NCI-H1930 (cell line): ENCODE data around the gene STARD4.

Experiments
- DNase-seq, 2 experiments: peaks; one replicate each; lab custom pipeline; 2025; lab: John Stamatoyannopoulos, UW

STARD4 gene

GRCh38 chr5:111472096-111472495, 40.2 kb downstream of the STARD4 start:
- no peak for DNase-seq

DNA sequence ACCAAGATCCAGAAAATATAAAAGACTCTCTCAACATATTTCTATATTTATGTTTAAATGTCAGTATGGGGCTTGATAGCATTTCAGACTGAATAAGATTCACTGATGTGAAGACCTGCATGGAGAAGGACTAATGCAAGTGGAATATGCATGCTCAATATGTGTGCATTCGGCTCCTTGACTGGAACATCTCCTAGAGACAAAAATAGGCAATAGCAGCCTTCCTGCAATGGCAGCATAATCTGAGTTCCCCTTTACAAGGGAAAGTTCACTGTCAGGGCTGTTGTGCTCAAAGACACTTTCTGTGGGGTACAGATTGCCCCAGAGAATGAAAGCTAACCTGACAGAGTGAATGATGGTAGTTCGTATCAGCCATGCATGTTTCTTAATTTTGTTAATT, 42.4 kb downstream of the STARD4 start:
- DNase-seq, result no peak

DNA sequence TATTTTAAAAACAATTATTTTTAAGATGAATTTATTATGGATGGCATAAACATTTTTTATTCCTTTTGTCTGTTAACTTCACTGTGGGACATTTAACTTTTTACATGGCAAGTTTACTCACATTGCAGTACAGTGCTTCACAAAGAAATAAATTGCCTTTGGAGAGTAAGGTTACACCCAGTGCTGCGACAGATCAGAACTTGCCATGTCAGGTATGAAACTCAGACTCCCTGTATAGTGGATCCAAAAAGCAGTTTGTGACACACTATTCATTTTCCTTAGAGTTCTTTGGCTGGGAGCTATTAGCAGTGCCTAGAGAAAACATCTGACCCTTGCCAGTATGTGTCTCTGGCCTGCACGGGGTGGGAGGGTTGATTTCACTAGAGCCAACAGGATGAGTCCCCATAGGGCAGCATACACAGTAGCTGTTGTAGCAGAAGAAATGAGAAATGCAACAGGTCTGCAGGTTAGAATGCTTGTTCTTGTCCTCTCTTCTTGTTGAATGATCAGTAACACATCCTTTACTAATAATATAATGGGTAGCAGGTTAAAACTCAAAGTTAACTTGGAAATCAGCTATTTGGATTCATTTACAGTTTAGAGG, 42.9 kb downstream of the STARD4 start:
- DNase-seq, result no peak

DNA sequence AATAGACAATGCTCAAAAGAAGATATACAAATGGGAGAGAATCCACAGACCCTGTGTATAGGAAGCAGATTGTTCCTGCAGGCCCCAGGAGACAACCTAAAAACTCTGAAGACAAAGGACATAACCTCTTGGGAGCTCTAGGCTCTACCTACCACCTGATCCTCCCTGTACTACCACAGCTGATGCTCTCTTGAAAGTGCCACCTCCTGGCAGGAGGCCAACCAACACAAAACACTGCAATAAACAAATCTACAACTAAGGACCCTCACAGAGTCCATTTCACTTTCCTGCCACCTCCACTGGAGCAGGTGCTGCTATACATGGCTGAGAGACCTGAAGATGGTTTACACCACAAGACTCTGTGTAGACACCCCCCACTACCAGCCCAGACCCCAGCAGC, 49.0 kb downstream of the STARD4 start:
- DNase-seq, result no peak

- no peak for DNase-seq
These were observed 50.4 kb downstream of the STARD4 start for GRCh38 chr5:111461934-111462333.

GRCh38 chr5:111461255-111461671, 51.1 kb downstream of the STARD4 start:
- DNase-seq, result peak in 1 of 2 experiments; percentile 1

DNA sequence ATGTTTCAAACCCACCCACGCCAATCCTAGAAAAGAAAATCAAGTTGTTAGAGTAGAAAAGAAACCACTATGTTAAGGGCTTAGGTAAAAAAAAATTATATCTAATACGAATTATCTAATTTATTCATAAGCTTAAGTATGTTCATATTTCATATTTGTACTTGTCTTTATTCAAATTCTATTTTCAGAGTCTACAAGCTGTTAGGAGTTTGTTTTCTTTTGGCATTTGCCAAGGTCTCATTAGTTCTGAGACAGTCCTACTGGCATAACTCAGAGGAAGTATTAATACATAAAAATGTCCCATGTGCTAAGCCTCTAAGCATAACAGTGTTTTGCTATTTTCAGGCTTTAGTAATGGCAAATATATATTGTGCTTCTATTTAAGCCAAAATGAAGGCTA, 57.6 kb downstream of the STARD4 start:
- DNase-seq, result no peak

- DNase-seq, result peak; percentile 15 to 55
These were observed 58.1 kb downstream of the STARD4 start for GRCh38 chr5:111454198-111454622.

- no peak for DNase-seq
These were observed 58.6 kb downstream of the STARD4 start for GRCh38 chr5:111453747-111454146.

DNA sequence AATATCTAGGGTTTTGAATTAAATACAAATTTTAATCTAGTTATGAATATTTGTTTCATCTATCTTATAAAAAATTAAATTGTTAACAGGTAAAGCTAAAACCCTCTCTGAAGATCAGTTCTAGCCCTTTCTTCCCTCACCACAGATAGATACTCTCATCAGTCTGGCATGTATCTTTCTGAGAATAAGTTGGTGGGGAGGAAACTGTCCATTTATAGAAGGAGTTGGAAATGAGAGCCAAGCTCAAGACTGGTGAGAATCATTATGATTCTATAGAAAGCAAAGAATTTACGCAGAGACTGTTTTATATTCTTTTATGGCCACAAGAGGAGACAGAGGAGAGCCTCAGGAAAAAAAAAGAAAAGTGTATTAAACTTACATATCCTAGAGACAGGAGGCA, 59.0 kb downstream of the STARD4 start:
- no peak for DNase-seq

GRCh38 chr5:111447822-111448221, 64.5 kb downstream of the STARD4 start:
- DNase-seq, result peak; percentile 14 to 19

- no peak for DNase-seq
These were observed 65.2 kb downstream of the STARD4 start for GRCh38 chr5:111447099-111447498.
